NCI-H128 (cell line): ENCODE measurements around the gene NCF2.
A peak's percentile ranks its signal among the peaks of the same experiment; 100 is the strongest.

Experiments used
- DNase-seq: peaks from one replicate; lab custom pipeline; 2025; ENCODE audit not compliant: unreplicated experiment; lab: John Stamatoyannopoulos, UW

The NCF2 gene

GRCh38 chr1:183553331-183553730, 36.9 kb downstream of the NCF2 start:
- no peak for DNase-seq

- DNase-seq: no peak
Measured at GRCh38 chr1:183552891-183553290, 37.4 kb downstream of the NCF2 start.

- DNase-seq: no peak
Measured at GRCh38 chr1:183552441-183552840, 37.8 kb downstream of the NCF2 start.

GRCh38 chr1:183551924-183552323, 38.3 kb downstream of the NCF2 start:
- no peak for DNase-seq

- no peak for DNase-seq
Measured at GRCh38 chr1:183550915-183551314, 39.3 kb downstream of the NCF2 start.

GRCh38 chr1:183548116-183548515, 42.1 kb downstream of the NCF2 start:
- DNase-seq: peak; percentile 34

- DNase-seq: no peak
Measured at GRCh38 chr1:183546427-183546826, 43.8 kb downstream of the NCF2 start.

GRCh38 chr1:183544598-183545297, 45.5 kb downstream of the NCF2 start:
- DNase-seq: no peak

- DNase-seq: no peak
Measured at GRCh38 chr1:183543619-183544204, 46.5 kb downstream of the NCF2 start.

GRCh38 chr1:183537405-183537804, 52.9 kb downstream of the NCF2 start:
- no peak for DNase-seq

- no peak for DNase-seq
Measured at GRCh38 chr1:183533617-183534174, 56.6 kb downstream of the NCF2 start.

GRCh38 chr1:183528577-183528976, 61.7 kb downstream of the NCF2 start:
- DNase-seq: no peak

GRCh38 chr1:183522104-183522503, 68.2 kb downstream of the NCF2 start:
- no peak for DNase-seq

- DNase-seq: no peak
Measured at GRCh38 chr1:183520379-183520778, 69.9 kb downstream of the NCF2 start.

- no peak for DNase-seq
Measured at GRCh38 chr1:183517401-183517800, 72.9 kb downstream of the NCF2 start.

- no peak for DNase-seq
Measured at GRCh38 chr1:183516725-183517124, 73.5 kb downstream of the NCF2 start.

- no peak for DNase-seq
Measured at GRCh38 chr1:183515002-183515689, 75.1 kb downstream of the NCF2 start.

- DNase-seq: no peak
Measured at GRCh38 chr1:183514235-183514634, 76.0 kb downstream of the NCF2 start.

GRCh38 chr1:183512450-183512849, 77.8 kb downstream of the NCF2 start:
- DNase-seq: no peak

- no peak for DNase-seq
Measured at GRCh38 chr1:183508694-183509093, 81.6 kb downstream of the NCF2 start.

- DNase-seq: no peak
Measured at GRCh38 chr1:183506561-183506960, 83.7 kb downstream of the NCF2 start.
